Ovary (tissue), 9 donors: ENCODE data around the gene HMGN2. TPM values are rescaled to one million over a fixed set of nuclear protein-coding genes. Genes with fewer than 3 reads are reported as not detected.

Experiments used
- DNase-seq, 5 donors: peaks; one replicate each; pipeline ENCODE4 v3.0.0-alpha.2; 2019 to 2020
- H3K27ac ChIP-seq, 2 donors: fragments of 200-600 bp; one replicate each; pipeline versions ENCODE4 v1.5.1 to v1.8.0; 2019 to 2022
- H3K27me3 ChIP-seq: fragments of 200-600 bp; one replicate; pipeline ENCODE4 v1.8.0; 2022
- H3K36me3 ChIP-seq: fragments of 200-600 bp; sonication (generic); one replicate; pipeline ENCODE4 v1.5.1; 2019
- H3K4me1 ChIP-seq: one replicate; pipeline ENCODE4 v1.8.1; 2013; ENCODE audit warnings: mild to moderate bottlenecking, moderate library complexity; ENCODE audit not compliant: insufficient read depth
- H3K4me3 ChIP-seq: fragments of 200-600 bp; sonication (generic); one replicate; pipeline ENCODE4 v1.5.1; 2017
- H3K9me3 ChIP-seq, 2 donors: fragments of 200-600 bp in 1 of 2; sonication (generic) in 1 of 2; one replicate each; pipeline versions ENCODE4 v1.5.1 to v1.8.1; 2013 to 2019; ENCODE audit warnings: mild to moderate bottlenecking in 1 of 2, moderate library complexity in 1 of 2
- EP300 ChIP-seq: sonication (generic); formaldehyde crosslinking; IDR thresholded peaks from one replicate; pipeline ENCODE4 v1.6.1; 2017; ENCODE audit warnings: antibody characterized with exemption
- POLR2A ChIP-seq: fragments of 450-650 bp; IDR thresholded peaks from one replicate; pipeline ENCODE4 v1.6.1; 2017; ENCODE audit warnings: antibody characterized with exemption, mild to moderate bottlenecking, moderate library complexity
- WGBS, 3 donors: extraction: QIAGEN DNeasy Blood & Tissue Kit in 1 of 3; methylation state at CpG; one replicate each; pipeline versions ENCODE4 v1.1.5 to v1.1.7; 2013 to 2017; 5-methylcytosine and 5-hydroxymethylcytosine counted together
- intact Hi-C, 4 donors: fragments of 100-400 bp; cut with DNase I; formaldehyde crosslinking; loops; one replicate each; pipeline versions ENCODE4 v1.11.0 to v1.15.1; 2022 to 2023
- polyA plus RNA-seq, 2 donors: library from polyadenylated mRNA; stranded (reverse); fragments of 200-250 nt in 1 of 2; fragments of 350-450 nt in 1 of 2; fragmentation: Illumina TruSeq in 1 of 2; extraction: RNeasy Lipid Tissue Mini Kit (QIAGEN cat#74804) in 1 of 2; gene quantifications; one replicate each; pipeline ENCODE4 v1.2.3, GENCODE V29; 2013 to 2014
- total RNA-seq, 7 donors: library from RNA; depleted of rRNA in 2 of 7; stranded (reverse); fragments of >200 nt in 2 of 7; fragmentation: NEBNext Ultra II Directional in 3 of 7; extraction: Animal tissue kit (Norgen Biotek cat#: 25700) in 3 of 7; gene quantifications; one replicate each; pipeline versions ENCODE4 v1.1.0 to v1.2.4, GENCODE V29; 2016 to 2023
- TF ChIP-seq, protein P1 (sequence below), 3 donors: fragments of 450-650 bp in 2 of 3; fragments of 200-600 bp in 1 of 3; IDR thresholded peaks; one replicate each; pipeline versions ENCODE4 v1.5.1 to v1.8.0; 2016 to 2022; ENCODE audit warnings: antibody characterized with exemption in 3 of 3, mild to moderate bottlenecking in 1 of 3
- donor health status: DM: no; HTN: no; CAD: no; lungs with moderate emphysema.
- donor health status: DM: no; HTN: no; CAD: no.
- donor health status: Bipolar disorder and iron deficiency.
- donor health status: DM: yes; HTN: yes; CAD: no.
- donor health status: DM: no; HTN: no; CAD: no.
- donor health status: DM: yes; HTN: yes; CAD: no.

The HMGN2 gene
- total and polyA plus RNA-seq, 9 donors = 199 to 609 (median 467) TPM

DNA sequence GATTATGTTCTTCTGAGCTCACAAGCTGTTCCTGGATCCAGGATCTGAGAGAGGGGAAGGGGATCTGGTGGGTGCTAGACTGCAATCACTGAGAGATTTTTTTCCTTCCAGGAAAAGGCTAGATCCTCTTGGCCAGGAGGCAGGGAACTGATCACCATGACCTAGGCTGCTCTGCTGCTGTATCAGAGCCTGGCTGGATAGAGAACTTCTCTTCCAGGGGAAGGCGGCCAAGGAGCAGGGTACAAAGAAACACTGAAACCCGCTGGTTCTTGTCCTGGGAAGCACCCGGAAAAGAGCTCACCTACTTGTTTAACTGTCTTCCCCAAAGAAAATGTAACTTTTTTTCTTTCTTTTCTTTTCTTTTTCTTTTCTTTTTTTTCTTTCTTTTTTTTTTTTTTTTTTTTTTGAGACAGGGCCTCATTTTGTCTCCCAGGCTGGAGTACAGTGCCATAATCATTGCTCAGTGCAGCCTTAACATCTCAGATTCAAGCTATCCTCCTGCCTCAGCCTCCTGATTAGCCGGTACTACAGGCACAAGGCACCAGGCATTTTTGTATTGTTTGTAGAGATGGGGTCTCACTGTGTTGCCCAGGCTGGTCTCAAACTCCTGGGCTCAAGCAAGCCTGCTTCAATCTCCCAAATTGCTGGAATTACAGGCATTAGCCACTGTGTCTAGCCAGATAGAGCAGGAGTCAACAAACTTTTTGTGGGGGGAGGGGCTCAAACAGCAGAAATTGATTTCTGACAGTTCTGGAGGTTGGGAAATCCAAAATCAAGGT lies 44.9 kb downstream of the HMGN2 start:
- 78 to 80% (median 79%) methylated on average over 4 of the region's 4 CpGs for WGBS, 3 donors
- no peak overlapping the region for H3K4me3 ChIP-seq
- DNase-seq = no peak
- no peaks in the 10 kb centered on the region for H3K9me3 ChIP-seq
- intact Hi-C loops = no loop called here
- H3K4me1 ChIP-seq = no peaks in the 10 kb centered on the region
- H3K36me3 ChIP-seq = no peaks in the 10 kb centered on the region
- H3K27ac ChIP-seq = no peak overlapping the region
- no peaks in the 10 kb centered on the region for H3K27me3 ChIP-seq
- TF ChIP-seq EP300 (no peak), POLR2A (no peak)
- TF ChIP-seq, protein P1, sequence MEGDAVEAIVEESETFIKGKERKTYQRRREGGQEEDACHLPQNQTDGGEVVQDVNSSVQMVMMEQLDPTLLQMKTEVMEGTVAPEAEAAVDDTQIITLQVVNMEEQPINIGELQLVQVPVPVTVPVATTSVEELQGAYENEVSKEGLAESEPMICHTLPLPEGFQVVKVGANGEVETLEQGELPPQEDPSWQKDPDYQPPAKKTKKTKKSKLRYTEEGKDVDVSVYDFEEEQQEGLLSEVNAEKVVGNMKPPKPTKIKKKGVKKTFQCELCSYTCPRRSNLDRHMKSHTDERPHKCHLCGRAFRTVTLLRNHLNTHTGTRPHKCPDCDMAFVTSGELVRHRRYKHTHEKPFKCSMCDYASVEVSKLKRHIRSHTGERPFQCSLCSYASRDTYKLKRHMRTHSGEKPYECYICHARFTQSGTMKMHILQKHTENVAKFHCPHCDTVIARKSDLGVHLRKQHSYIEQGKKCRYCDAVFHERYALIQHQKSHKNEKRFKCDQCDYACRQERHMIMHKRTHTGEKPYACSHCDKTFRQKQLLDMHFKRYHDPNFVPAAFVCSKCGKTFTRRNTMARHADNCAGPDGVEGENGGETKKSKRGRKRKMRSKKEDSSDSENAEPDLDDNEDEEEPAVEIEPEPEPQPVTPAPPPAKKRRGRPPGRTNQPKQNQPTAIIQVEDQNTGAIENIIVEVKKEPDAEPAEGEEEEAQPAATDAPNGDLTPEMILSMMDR (IDR thresholded peaks at IDR 0.05) = no peak

DNA sequence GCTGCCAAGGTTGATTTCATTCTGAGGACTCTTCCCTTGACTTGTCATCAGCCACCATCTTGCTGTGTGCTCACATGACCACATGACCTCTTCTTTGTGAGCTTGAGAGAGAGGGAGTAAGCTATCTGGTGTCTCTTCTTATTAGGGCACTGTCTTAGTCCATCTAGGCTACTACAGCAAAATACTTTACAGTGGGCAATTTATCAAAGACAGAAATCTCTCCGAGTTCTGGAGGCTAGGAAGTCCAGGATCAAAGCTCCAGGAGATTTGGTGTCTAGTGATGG lies 45.5 kb downstream of the HMGN2 start:
- Histone ChIP-seq H3K4me1 (no peaks in the 10 kb centered on the region), H3K27ac (no peak overlapping the region), H3K4me3 (no peak overlapping the region), H3K27me3 (no peaks in the 10 kb centered on the region), H3K36me3 (no peaks in the 10 kb centered on the region), H3K9me3 (no peaks in the 10 kb centered on the region)
- intact Hi-C loops = no loop called here
- 64 to 77% (median 75%) methylated on average over 1 of the region's 1 CpG for WGBS, 3 donors
- DNase-seq = no peak
- TF ChIP-seq, protein P1 (IDR thresholded peaks at IDR 0.05) = no peak
- TF ChIP-seq EP300 (no peak), POLR2A (no peak)

DNA sequence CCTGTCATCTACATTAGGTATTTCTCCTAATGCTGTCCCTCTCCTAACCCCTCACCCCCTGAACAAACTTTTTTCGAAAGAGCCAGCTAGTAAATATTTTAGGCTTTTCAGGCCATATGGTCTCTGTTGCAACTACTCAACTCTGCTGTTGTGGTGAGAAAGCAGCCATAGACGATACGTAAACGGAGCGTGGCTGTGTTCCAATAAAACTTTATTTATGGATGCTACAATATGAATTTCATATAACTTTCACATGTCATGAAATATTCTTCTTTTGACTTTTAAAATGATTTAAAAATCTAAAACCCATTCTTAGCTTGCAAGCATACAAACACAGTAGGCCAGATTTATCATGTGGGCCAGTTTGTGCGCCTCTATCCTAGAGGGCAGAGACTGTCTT lies 46.1 kb downstream of the HMGN2 start:
- Histone ChIP-seq H3K4me3 (no peak overlapping the region), H3K36me3 (no peaks in the 10 kb centered on the region), H3K27me3 (no peaks in the 10 kb centered on the region), H3K4me1 (no peaks in the 10 kb centered on the region), H3K27ac (no peak overlapping the region), H3K9me3 (no peaks in the 10 kb centered on the region)
- intact Hi-C loops = no loop called here
- WGBS, 3 donors = 76 to 80% (median 77%) methylated on average over 6 of the region's 6 CpGs
- TF ChIP-seq, protein P1 (IDR thresholded peaks at IDR 0.05) = no peak
- TF ChIP-seq POLR2A (no peak), EP300 (no peak)
- DNase-seq = no peak

DNA sequence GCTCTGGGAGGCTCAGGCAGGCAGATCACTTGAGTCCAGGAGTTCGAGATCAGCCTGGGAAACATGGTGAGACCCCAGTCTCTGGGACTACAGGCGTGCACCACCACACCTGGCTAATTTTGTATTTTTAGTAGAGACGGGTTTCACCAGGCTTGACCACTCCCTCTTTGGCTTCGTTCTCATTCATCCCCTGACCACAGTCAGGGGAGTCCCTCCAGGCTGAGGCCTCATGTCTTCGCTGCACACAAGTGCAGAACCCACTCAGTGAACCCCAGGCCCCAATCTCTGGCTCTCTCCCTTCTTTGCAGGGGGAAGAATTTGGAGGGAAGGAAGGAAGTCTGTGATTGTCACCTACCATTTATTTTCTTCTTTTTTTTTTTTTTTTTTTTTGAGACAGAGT lies 48.1 kb downstream of the HMGN2 start:
- H3K9me3 ChIP-seq = no peaks in the 10 kb centered on the region
- H3K27ac ChIP-seq = no peak overlapping the region
- TF ChIP-seq, protein P1 (IDR thresholded peaks at IDR 0.05) = no peak
- intact Hi-C loops = no loop called here
- H3K27me3 ChIP-seq = no peaks in the 10 kb centered on the region
- WGBS, 3 donors = 74 to 81% (median 78%) methylated on average over 5 of the region's 5 CpGs
- H3K4me3 ChIP-seq = no peak overlapping the region
- no peaks in the 10 kb centered on the region for H3K4me1 ChIP-seq
- no peak for DNase-seq
- no peaks in the 10 kb centered on the region for H3K36me3 ChIP-seq
